Ascending aorta (tissue), 2 donors: ENCODE results near the gene COMMD1. TPM values are rescaled to one million over a fixed set of nuclear protein-coding genes. Genes with fewer than 3 reads are reported as not detected.
A peak's percentile ranks its signal among the peaks of the same experiment; 100 is the strongest.

Source experiments
- DNase-seq, 2 donors: peaks; one replicate each; pipeline ENCODE4 v3.0.0-alpha.2; 2019; ENCODE audit warnings: low spot score in 2 of 2
- H3K27ac ChIP-seq, 2 donors: fragments of 200-600 bp; sonication (generic); one replicate each; pipeline ENCODE4 v1.5.1; 2016 to 2017; ENCODE audit warnings: mild to moderate bottlenecking in 1 of 2
- H3K27me3 ChIP-seq: fragments of 200-600 bp; sonication (generic); one replicate; pipeline ENCODE4 v1.5.1; 2017
- H3K36me3 ChIP-seq, 2 donors: fragments of 200-600 bp; sonication (generic); one replicate each; pipeline ENCODE4 v1.5.1; 2016
- H3K4me1 ChIP-seq, 2 donors: fragments of 200-600 bp; sonication (generic); one replicate each; pipeline ENCODE4 v1.5.1; 2016 to 2017; ENCODE audit warnings: mild to moderate bottlenecking in 1 of 2
- H3K4me3 ChIP-seq, 2 donors: fragments of 200-600 bp; sonication (generic); one replicate each; pipeline ENCODE4 v1.5.1; 2016 to 2017; ENCODE audit warnings: mild to moderate bottlenecking in 1 of 2
- H3K9me3 ChIP-seq, 2 donors: fragments of 200-600 bp; sonication (generic); one replicate each; pipeline ENCODE4 v1.5.1; 2016
- intact Hi-C: fragments of 100-400 bp; cut with DNase I; formaldehyde crosslinking; loops from one replicate; pipeline ENCODE4 v1.15.1; 2023
- total RNA-seq: library from RNA; depleted of rRNA; stranded (reverse); fragments of >200 nt; gene quantifications from one replicate; pipeline ENCODE4 v1.1.0, GENCODE V29; 2016
- TF ChIP-seq, protein P1 (sequence below), 3 experiments: fragments of 200-600 bp in 2 of 3; fragments of 450-650 bp in 1 of 3; sonication (generic) in 2 of 3; IDR thresholded peaks; one replicate each; pipeline ENCODE4 v1.5.1; 2016 to 2019; ENCODE audit warnings: antibody characterized with exemption in 3 of 3, mild to moderate bottlenecking in 1 of 3, moderate library complexity in 1 of 3

COMMD1 gene
- total RNA-seq, 1 donor from 2014 or later, result 31.8 TPM

DNA sequence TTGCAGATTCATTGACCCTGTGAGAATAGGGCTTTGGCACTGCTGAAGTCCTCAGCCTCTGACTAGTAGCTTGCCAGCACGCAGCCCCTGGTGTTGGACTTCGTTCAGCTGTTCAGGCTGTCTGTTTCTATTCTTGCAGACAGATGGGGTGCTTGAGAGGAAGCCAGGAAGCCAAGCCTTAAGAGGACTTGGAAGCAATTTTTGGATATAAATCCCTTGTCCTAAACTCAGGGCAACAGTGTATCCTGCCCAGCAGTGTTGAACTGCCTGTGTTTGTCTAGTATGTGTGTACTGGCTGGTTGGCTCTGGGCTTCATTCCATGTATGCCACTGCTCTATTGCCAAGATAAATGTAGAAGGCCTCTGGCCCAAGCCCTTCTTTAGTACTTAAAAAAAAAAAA, 108.6 kb downstream of the COMMD1 start:
- intact Hi-C loops, result loop anchor here (2.0 to 5.0 kb wide), 4 partner anchors 42 to 181 kb away; no protein-coding TSS in a partner anchor
- DNase-seq, result peak; percentile 19 to 92

DNA sequence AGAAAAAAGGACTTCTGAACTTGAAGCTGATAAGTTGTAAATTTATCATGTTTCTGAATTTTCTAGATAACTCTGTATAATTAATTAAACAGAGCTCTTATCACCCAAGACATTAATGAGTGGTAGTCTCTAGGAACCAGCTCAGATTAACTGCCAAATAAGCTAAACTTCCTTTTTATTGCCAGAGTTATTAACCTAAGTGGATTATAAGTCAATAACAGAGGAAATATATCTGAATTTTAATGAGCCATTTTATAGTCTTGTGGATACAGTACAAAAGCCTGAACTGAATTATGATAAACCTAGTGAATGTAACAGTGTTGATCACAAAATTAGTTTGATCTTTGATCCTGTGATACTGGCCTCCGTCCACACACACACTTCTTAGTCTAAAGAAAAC, 111.5 kb downstream of the COMMD1 start:
- Histone ChIP-seq H3K9me3 (peaks cover 0 to 5% of the 10 kb centered on the region in 2 donors), H3K27me3 (no peaks in the 10 kb centered on the region), H3K36me3 (no peaks in the 10 kb centered on the region), H3K4me1 (peaks cover 3 to 4% of the 10 kb centered on the region in 2 donors), H3K27ac (no peak overlapping the region), H3K4me3 (no peak overlapping the region)
- DNase-seq, result no peak
- TF ChIP-seq, protein P1, sequence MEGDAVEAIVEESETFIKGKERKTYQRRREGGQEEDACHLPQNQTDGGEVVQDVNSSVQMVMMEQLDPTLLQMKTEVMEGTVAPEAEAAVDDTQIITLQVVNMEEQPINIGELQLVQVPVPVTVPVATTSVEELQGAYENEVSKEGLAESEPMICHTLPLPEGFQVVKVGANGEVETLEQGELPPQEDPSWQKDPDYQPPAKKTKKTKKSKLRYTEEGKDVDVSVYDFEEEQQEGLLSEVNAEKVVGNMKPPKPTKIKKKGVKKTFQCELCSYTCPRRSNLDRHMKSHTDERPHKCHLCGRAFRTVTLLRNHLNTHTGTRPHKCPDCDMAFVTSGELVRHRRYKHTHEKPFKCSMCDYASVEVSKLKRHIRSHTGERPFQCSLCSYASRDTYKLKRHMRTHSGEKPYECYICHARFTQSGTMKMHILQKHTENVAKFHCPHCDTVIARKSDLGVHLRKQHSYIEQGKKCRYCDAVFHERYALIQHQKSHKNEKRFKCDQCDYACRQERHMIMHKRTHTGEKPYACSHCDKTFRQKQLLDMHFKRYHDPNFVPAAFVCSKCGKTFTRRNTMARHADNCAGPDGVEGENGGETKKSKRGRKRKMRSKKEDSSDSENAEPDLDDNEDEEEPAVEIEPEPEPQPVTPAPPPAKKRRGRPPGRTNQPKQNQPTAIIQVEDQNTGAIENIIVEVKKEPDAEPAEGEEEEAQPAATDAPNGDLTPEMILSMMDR (IDR thresholded peaks at IDR 0.05), result no peak
- intact Hi-C loops, result no loop called here

More for the DNA sequence above, 108.6 kb downstream of the COMMD1 start:
- peaks cover 0 to 5% of the 10 kb centered on the region in 2 donors for H3K9me3 ChIP-seq
- H3K27ac ChIP-seq, result peak overlapping the region; percentile 49 to 52
- no peaks in the 10 kb centered on the region for H3K36me3 ChIP-seq
- H3K4me1 ChIP-seq, result peaks cover 3 to 4% of the 10 kb centered on the region in 2 donors
- H3K27me3 ChIP-seq, result no peaks in the 10 kb centered on the region
- no peak overlapping the region for H3K4me3 ChIP-seq
- TF ChIP-seq, protein P1 (IDR thresholded peaks at IDR 0.05), result peak in 2 of 3 experiments; percentile 14 to 20

DNA sequence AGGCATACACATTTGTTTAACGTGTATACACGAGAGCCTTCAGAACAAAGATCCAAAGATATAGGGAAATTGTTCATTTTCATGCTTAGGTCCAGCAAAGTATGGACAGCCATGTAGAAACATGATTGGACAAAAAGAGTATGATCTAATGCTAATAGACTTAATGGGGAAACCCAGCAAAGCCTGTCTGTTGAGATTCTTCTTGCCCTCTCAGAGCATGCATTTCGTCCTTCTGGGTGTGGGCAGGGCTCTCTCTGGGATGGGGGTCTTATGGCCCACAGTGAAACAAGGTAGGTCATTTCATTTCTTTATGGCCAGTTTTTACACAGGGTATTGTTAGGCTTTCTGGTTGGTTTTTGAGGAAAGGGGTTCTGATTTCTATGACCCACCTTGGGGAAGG, 124.4 kb downstream of the COMMD1 start:
- no peaks in the 10 kb centered on the region for H3K4me1 ChIP-seq
- intact Hi-C loops, result no loop called here
- H3K4me3 ChIP-seq, result no peak overlapping the region
- TF ChIP-seq, protein P1 (IDR thresholded peaks at IDR 0.05), result no peak
- H3K36me3 ChIP-seq, result no peaks in the 10 kb centered on the region
- no peaks in the 10 kb centered on the region for H3K27me3 ChIP-seq
- no peak overlapping the region for H3K27ac ChIP-seq
- DNase-seq, result no peak
- H3K9me3 ChIP-seq, result no peaks in the 10 kb centered on the region

DNA sequence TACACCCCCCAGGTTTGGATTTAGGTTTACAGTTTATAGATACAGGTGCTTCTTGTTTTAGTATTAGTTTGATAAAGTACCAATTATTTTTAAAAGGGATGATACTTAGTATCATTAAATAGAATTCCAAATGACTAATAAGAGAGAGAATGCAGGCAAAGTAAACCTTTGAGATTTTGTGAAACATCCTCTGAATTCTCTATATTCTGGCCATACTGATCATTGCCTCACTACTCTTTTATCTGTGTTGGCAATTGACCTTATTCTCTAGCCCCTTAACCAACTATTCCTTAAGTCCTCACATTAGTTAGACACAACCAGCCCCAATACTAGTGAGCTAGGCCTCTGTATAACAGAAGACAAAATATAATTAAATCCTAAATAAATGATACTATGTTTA, 125.4 kb downstream of the COMMD1 start:
- H3K36me3 ChIP-seq, result no peaks in the 10 kb centered on the region
- H3K9me3 ChIP-seq, result no peaks in the 10 kb centered on the region
- TF ChIP-seq, protein P1 (IDR thresholded peaks at IDR 0.05), result no peak
- no peaks in the 10 kb centered on the region for H3K27me3 ChIP-seq
- no peak overlapping the region for H3K27ac ChIP-seq
- intact Hi-C loops, result no loop called here
- H3K4me3 ChIP-seq, result no peak overlapping the region
- no peak for DNase-seq
- no peaks in the 10 kb centered on the region for H3K4me1 ChIP-seq

DNA sequence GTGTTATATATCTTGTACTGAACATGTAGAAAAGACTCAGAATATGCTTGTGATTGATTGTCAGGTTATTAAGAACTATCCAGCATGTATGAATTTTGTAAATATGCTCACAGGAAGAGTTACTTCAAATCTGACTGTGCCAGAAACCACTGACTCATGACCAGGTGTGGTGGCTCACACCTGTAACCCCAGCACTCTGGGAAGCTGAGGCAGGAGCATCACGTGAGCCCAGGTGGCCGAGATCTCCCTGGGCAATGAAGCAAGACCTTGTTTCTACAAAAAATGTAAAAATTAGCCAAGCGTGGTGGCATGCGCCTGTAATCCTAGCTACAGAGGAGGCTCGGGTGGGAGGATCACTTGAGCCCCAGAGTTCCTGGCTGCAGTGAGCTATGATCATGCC, 126.6 kb downstream of the COMMD1 start:
- Histone ChIP-seq H3K27me3 (no peaks in the 10 kb centered on the region), H3K4me3 (no peak overlapping the region), H3K36me3 (no peaks in the 10 kb centered on the region), H3K4me1 (no peaks in the 10 kb centered on the region), H3K27ac (no peak overlapping the region), H3K9me3 (no peaks in the 10 kb centered on the region)
- TF ChIP-seq, protein P1 (IDR thresholded peaks at IDR 0.05), result no peak
- intact Hi-C loops, result no loop called here
- DNase-seq, result no peak

DNA sequence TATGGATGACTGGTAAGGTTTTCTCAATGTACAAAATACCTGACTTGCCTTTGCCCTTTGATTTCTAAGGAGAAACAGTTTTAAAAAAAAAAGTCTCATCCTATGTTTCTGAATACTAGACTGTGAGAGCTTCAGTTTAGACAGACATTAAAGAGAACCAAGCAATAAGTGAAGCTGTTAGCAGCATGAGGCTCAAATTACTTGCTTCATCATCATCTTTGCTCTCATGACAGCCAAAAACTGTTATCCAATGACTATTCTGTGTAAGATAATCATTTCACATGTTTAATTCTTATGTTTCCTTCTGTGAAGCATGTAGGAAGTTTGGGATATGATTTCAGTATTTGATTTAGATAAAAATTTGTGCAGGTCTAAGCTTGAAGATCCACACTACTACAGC, 129.2 kb downstream of the COMMD1 start:
- Histone ChIP-seq H3K4me3 (no peak overlapping the region), H3K27ac (no peak overlapping the region), H3K4me1 (no peaks in the 10 kb centered on the region), H3K9me3 (no peaks in the 10 kb centered on the region), H3K36me3 (no peaks in the 10 kb centered on the region), H3K27me3 (no peaks in the 10 kb centered on the region)
- DNase-seq, result no peak
- TF ChIP-seq, protein P1 (IDR thresholded peaks at IDR 0.05), result no peak
- intact Hi-C loops, result no loop called here
